Activated CD4-positive, alpha-beta memory T cell treated with anti-CD3 and anti-CD28 coated beads for 36 hours (primary cell): ENCODE results near the gene LRRC47. TPM values are rescaled to one million over a fixed set of nuclear protein-coding genes. Genes with fewer than 3 reads are reported as not detected.

Experiments used
- CTCF ChIA-PET: fragments of 350-600 bp; sonication (Branson Sonifier 250); formaldehyde crosslinking; loops from one replicate; lab custom pipeline; 2021; ENCODE audit warnings: antibody characterized with exemption, inconsistent platforms; lab: Charles Lee
- POLR2A ChIA-PET: fragments of 350-600 bp; sonication (Branson Sonifier 250); formaldehyde crosslinking; loops from one replicate; lab custom pipeline; 2021; ENCODE audit warnings: antibody characterized with exemption; lab: Charles Lee
- DNase-seq: peaks from one replicate; pipeline ENCODE4 v3.0.0-alpha.2; 2020
- H3K27ac Mint-ChIP-seq: one replicate; pipeline ENCODE4 v1.8.0; 2021; ENCODE audit warnings: mixed read lengths
- H3K27me3 Mint-ChIP-seq: one replicate; pipeline ENCODE4 v1.8.0; 2021; ENCODE audit warnings: mixed read lengths
- H3K36me3 Mint-ChIP-seq: one replicate; pipeline ENCODE4 v1.8.0; 2021; ENCODE audit warnings: mixed read lengths
- H3K4me1 Mint-ChIP-seq: one replicate; pipeline ENCODE4 v1.8.0; 2021; ENCODE audit warnings: low read depth, mixed read lengths
- H3K4me3 Mint-ChIP-seq: one replicate; pipeline ENCODE4 v1.8.0; 2021; ENCODE audit warnings: mild to moderate bottlenecking, mixed read lengths
- H3K9me3 Mint-ChIP-seq: one replicate; pipeline ENCODE4 v1.8.0; 2021; ENCODE audit warnings: mixed read lengths
- intact Hi-C: fragments of 100-400 bp; cut with micrococcal nuclease; formaldehyde crosslinking; loops from one replicate; pipeline ENCODE4 v1.15.1; 2023
- total RNA-seq, 2 experiments: library from RNA; stranded (reverse); gene quantifications; one replicate each; pipeline ENCODE4 v1.2.3, GENCODE V29; 2021

The LRRC47 gene
- total RNA-seq, 2 experiments from 2014 or later: 26.1 to 29.2 TPM

DNA sequence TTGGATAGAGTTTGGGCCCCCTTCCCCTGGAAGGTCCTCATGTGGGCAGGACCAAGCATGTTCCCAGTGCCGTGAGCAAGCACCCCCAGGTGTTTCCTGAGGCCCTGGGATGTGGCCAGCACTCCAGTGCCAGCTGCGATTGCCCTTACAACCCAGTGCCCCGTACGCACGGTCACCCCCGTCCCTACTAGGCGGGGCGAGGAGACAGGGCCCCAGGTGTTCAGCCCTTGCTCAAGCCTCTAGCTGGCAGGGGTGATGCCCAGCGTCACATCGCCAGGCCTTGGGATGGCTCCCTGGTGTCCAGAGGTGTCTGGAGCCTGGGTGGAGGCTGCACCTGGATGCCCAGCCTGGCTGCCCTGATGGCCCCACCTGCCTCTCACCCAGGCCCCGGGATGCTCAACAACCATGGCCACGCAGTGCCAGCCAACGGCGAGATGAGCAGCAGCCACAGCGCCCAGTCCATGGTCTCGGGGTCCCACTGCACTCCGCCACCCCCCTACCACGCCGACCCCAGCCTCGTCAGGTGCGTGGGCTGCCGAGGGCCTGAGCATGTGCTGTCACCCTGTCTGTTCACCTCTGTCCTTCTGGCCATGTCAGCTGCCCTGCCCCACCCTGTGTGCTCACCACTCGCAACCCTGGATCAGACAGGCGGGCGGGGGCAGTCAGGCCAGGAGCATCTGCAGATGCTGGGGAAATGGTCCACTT lies 65.6 kb downstream of the LRRC47 start:
- intact Hi-C loops: no loop called here
- ChIA-PET POLR2A (no interaction called here), CTCF (no interaction called here)
- Mint-ChIP-seq H3K27ac (no peak overlapping the region), H3K4me1 (no peaks in the 10 kb centered on the region), H3K27me3 (peaks cover 4% of the 10 kb centered on the region), H3K36me3 (peaks cover under 1% of the 10 kb centered on the region), H3K9me3 (no peaks in the 10 kb centered on the region), H3K4me3 (no peak overlapping the region)
- no peak for DNase-seq

- H3K4me1 Mint-ChIP-seq: no peaks in the 10 kb centered on the region
- ChIA-PET CTCF (no interaction called here), POLR2A (no interaction called here)
- H3K27ac Mint-ChIP-seq: no peak overlapping the region
- DNase-seq: no peak
- H3K36me3 Mint-ChIP-seq: no peaks in the 10 kb centered on the region
- no peak overlapping the region for H3K4me3 Mint-ChIP-seq
- intact Hi-C loops: loop anchor here (10.0 kb wide), 2 partner anchors 105 to 275 kb away; partner anchors contain the start of genes ARHGEF16 and TPRG1L
- no peaks in the 10 kb centered on the region for H3K9me3 Mint-ChIP-seq
- peaks cover 4% of the 10 kb centered on the region for H3K27me3 Mint-ChIP-seq
Observed at GRCh38 chr1:3729594-3730542, 66.4 kb downstream of the LRRC47 start.

Other genes with a start within 250 kb of the LRRC47 start
- 1 to 10 TPM; 6.8 to 9.8 TPM for gene MEGF6, start 185.0 kb downstream of the LRRC47 start, total RNA-seq
- 10 to 100 TPM in 1 of 2 experiments, 1 to 10 TPM in 1; 9.2 to 10.4 TPM for gene TPRG1L, start 171.5 kb downstream of the LRRC47 start, total RNA-seq
- 10 to 100 TPM; 34.5 to 34.6 TPM for gene WRAP73, start 146.4 kb downstream of the LRRC47 start, total RNA-seq
- gene TP73, start 144.0 kb downstream of the LRRC47 start, total RNA-seq: under 1 TPM; 0.62 to 0.65 TPM
- gene CCDC27, start 44.0 kb downstream of the LRRC47 start, total RNA-seq: not detected
- gene SMIM1, start 23.7 kb downstream of the LRRC47 start, total RNA-seq: 1 to 10 TPM; 2.5 to 2.9 TPM
- gene CEP104, start 60.7 kb upstream of the LRRC47 start, total RNA-seq: 10 to 100 TPM; 29.0 to 32.8 TPM
- 1 to 10 TPM; 7.5 to 8.3 TPM for gene DFFB, start 61.0 kb upstream of the LRRC47 start, total RNA-seq
- 10 to 100 TPM; 32.8 to 33.5 TPM for gene C1orf174, start 103.8 kb upstream of the LRRC47 start, total RNA-seq